NCI-H345 (cell line): ENCODE data around the gene CDON.
A peak's percentile ranks its signal among the peaks of the same experiment; 100 is the strongest.

Source experiments
- DNase-seq: peaks from one replicate; lab custom pipeline; 2025; lab: John Stamatoyannopoulos, UW

The CDON gene

GRCh38 chr11:125944350-125945010 lies 118.2 kb downstream of the CDON start:
- no peak for DNase-seq

GRCh38 chr11:125943661-125944349 lies 118.9 kb downstream of the CDON start:
- no peak for DNase-seq

GRCh38 chr11:125942771-125943428 lies 119.8 kb downstream of the CDON start:
- DNase-seq = no peak

- peak; percentile 92 for DNase-seq
These were observed 120.8 kb downstream of the CDON start for GRCh38 chr11:125941619-125942611.

GRCh38 chr11:125941267-125941618 lies 121.4 kb downstream of the CDON start:
- no peak for DNase-seq

- DNase-seq = no peak
These were observed 122.5 kb downstream of the CDON start for GRCh38 chr11:125940145-125940544.

GRCh38 chr11:125939081-125939521 lies 123.6 kb downstream of the CDON start:
- DNase-seq = no peak

GRCh38 chr11:125938418-125938817 lies 124.2 kb downstream of the CDON start:
- no peak for DNase-seq

GRCh38 chr11:125935618-125936199 lies 127.0 kb downstream of the CDON start:
- DNase-seq = no peak

GRCh38 chr11:125935056-125935455 lies 127.6 kb downstream of the CDON start:
- DNase-seq = no peak

GRCh38 chr11:125934473-125934872 lies 128.2 kb downstream of the CDON start:
- no peak for DNase-seq

- no peak for DNase-seq
These were observed 129.4 kb downstream of the CDON start for GRCh38 chr11:125933030-125933813.

- DNase-seq = no peak
These were observed 130.4 kb downstream of the CDON start for GRCh38 chr11:125932301-125932700.

- DNase-seq = no peak
These were observed 131.0 kb downstream of the CDON start for GRCh38 chr11:125931668-125932067.

- DNase-seq = no peak
These were observed 131.6 kb downstream of the CDON start for GRCh38 chr11:125931116-125931515.

GRCh38 chr11:125930076-125930450 lies 132.6 kb downstream of the CDON start:
- no peak for DNase-seq

- DNase-seq = no peak
These were observed 133.1 kb downstream of the CDON start for GRCh38 chr11:125929445-125930075.

- DNase-seq = no peak
These were observed 136.0 kb downstream of the CDON start for GRCh38 chr11:125926682-125927081.

- no peak for DNase-seq
These were observed 136.9 kb downstream of the CDON start for GRCh38 chr11:125925804-125926203.

GRCh38 chr11:125925247-125925740 lies 137.4 kb downstream of the CDON start:
- no peak for DNase-seq
